ENCODE measurements around the gene MVB12A. TPM values are rescaled to one million over a fixed set of nuclear protein-coding genes. Genes with fewer than 3 reads are reported as not detected.

Gene MVB12A
- total and polyA plus RNA-seq, 10 of the 15 experiments (the other 5 are each of a cell fraction or from before 2014, with no cell fraction given), result 1.2 to 47.6 (median 26.3) TPM

- in situ Hi-C loops (cut with MboI) (no loop called here), intact Hi-C loops (cut with micrococcal nuclease; ENCODE audit: unreplicated experiment) (no loop called here)
- Histone ChIP-seq H3K9me3 (replicated peaks; ENCODE audit: control insufficient read depth, insufficient read depth, low read length) (no peaks in the 10 kb centered on the region), H3K27me3 (replicated peaks in 1 of 2; ENCODE audit: control insufficient read depth in 2 of 2, insufficient read depth in 2 of 2, low read length in 1 of 2) (no peaks in the 10 kb centered on the region), H3K27ac (ENCODE audit: control insufficient read depth, insufficient read depth) (no peak overlapping the region), H4K20me1 (ENCODE audit: control insufficient read depth, insufficient read depth) (no peaks in the 10 kb centered on the region), H3K9ac (ENCODE audit: control insufficient read depth, insufficient read depth, low read length) (no peak overlapping the region), H3K79me2 (ENCODE audit: control insufficient read depth, insufficient read depth, low read length) (peaks cover 2% of the 10 kb centered on the region; the same call in 1 of the 2 replicates), H3K4me3 (no peak overlapping the region), H2AFZ (ENCODE audit: control insufficient read depth, low read depth, low read length) (no peak overlapping the region), H3K36me3 (ENCODE audit: control insufficient read depth in 2 of 2, insufficient read depth in 2 of 2, low read length in 1 of 2) (no peaks in the 10 kb centered on the region), H3K4me2 (ENCODE audit: control insufficient read depth, insufficient read depth) (no peak overlapping the region), H3K4me1 (ENCODE audit: control insufficient read depth, insufficient read depth, low read length) (peaks cover 3% of the 10 kb centered on the region; the same call in 1 of the 2 replicates)
- TF ChIP-seq POLR2A (IDR thresholded peaks at IDR 0.05; ENCODE audit: low read depth, low read length), result 0 out of 2 replicates have a peak, but pooled peaks have one; percentile 6
- TF ChIP-seq FOXK2 (IDR thresholded peaks at IDR 0.05), result no peak
- ChIA-PET RAD21 (ENCODE audit: unreplicated experiment) (no interaction called here), CTCF (no interaction called here), SMC1A (ENCODE audit: uncharacterized antibody, unreplicated experiment) (no interaction called here), POLR2A (interaction anchor here (0.6 to 0.7 kb wide), 2 partner anchors 87 to 182 kb away, joined by 3 to 6 read pairs; no protein-coding TSS in a partner anchor)
- no peak for ATAC-seq
- DNase-seq (ENCODE audit: low read depth, low spot score), result no peak
- no TSS peak for BruUV-seq (replicated peaks)
- no peak for FAIRE-seq
- 83% methylated on average over 20 of the region's 20 CpGs for WGBS (ENCODE audit: insufficient coverage, insufficient replicate concordance, low lambda C conversion rate, missing lambda C conversion rate)
Observed at GRCh38 chr19:17423429-17424208, 3.8 kb downstream of the MVB12A start.

GRCh38 chr19:17424743-17425365 lies 5.0 kb downstream of the MVB12A start:
- no TSS peak for BruUV-seq (replicated peaks)
- in situ Hi-C loops (cut with MboI), result no loop called here
- RAD21 ChIA-PET (ENCODE audit: unreplicated experiment), result no interaction called here

More at GRCh38 chr19:17424743-17425365, 5.0 kb downstream of the MVB12A start:
- intact Hi-C loops (cut with micrococcal nuclease; ENCODE audit: unreplicated experiment), result no loop called here
- DNase-seq (ENCODE audit: low read depth, low spot score), result no peak
- SMC1A ChIA-PET (ENCODE audit: uncharacterized antibody, unreplicated experiment), result no interaction called here
- peak; percentile 52 for TF ChIP-seq RAD21 (IDR thresholded peaks at IDR 0.05; ENCODE audit: insufficient read depth, low read depth, low read length)
- TF ChIP-seq STAT1 (conservative IDR thresholded peaks at IDR 0.05), result no peak
- TF ChIP-seq CTCF (IDR thresholded peaks at IDR 0.05 in 2 of 3, conservative IDR thresholded peaks at IDR 0.05 in 1 of 3; ENCODE audit: control insufficient read depth in 2 of 3, extremely low read depth in 1 of 3, insufficient read depth in 1 of 3, low read depth in 3 of 3, low read length in 3 of 3), result peak; percentile 43 to 56 (median 51)
- peak in 1 of 2 experiments; percentile 58; a peak in 1 of 3 replicates for TF ChIP-seq EGR1 (IDR thresholded peaks at IDR 0.05; ENCODE audit: borderline replicate concordance in 1 of 2, low read depth in 2 of 2, low read length in 2 of 2)
- Histone ChIP-seq H3K27me3 (replicated peaks in 1 of 2; ENCODE audit: control insufficient read depth in 2 of 2, insufficient read depth in 2 of 2, low read length in 1 of 2) (no peaks in the 10 kb centered on the region), H3K9ac (ENCODE audit: control insufficient read depth, insufficient read depth, low read length) (no peak overlapping the region), H2AFZ (ENCODE audit: control insufficient read depth, low read depth, low read length) (no peak overlapping the region; the same call in 1 of the 2 replicates), H4K20me1 (ENCODE audit: control insufficient read depth, insufficient read depth) (no peaks in the 10 kb centered on the region), H3K79me2 (ENCODE audit: control insufficient read depth, insufficient read depth, low read length) (peaks cover 2% of the 10 kb centered on the region; the same call in 1 of the 2 replicates), H3K4me1 (ENCODE audit: control insufficient read depth, insufficient read depth, low read length) (peaks cover 3% of the 10 kb centered on the region; the same call in 1 of the 2 replicates), H3K27ac (ENCODE audit: control insufficient read depth, insufficient read depth) (no peak overlapping the region), H3K4me2 (ENCODE audit: control insufficient read depth, insufficient read depth) (no peak overlapping the region), H3K36me3 (ENCODE audit: control insufficient read depth in 2 of 2, insufficient read depth in 2 of 2, low read length in 1 of 2) (no peaks in the 10 kb centered on the region), H3K4me3 (no peak overlapping the region), H3K9me3 (replicated peaks; ENCODE audit: control insufficient read depth, insufficient read depth, low read length) (no peaks in the 10 kb centered on the region)
- POLR2A ChIA-PET, result no interaction called here
- 50% methylated on average over 25 of the region's 27 CpGs for WGBS (ENCODE audit: insufficient coverage, insufficient replicate concordance, low lambda C conversion rate, missing lambda C conversion rate)
- peak; percentile 78 for ATAC-seq
- no peak for FAIRE-seq
- CTCF ChIA-PET, result interaction anchor here (1.1 to 1.4 kb wide), 3 partner anchors 11 to 41 kb away, joined by 3 to 4 read pairs (median 3); partner anchors contain the start of gene CCDC194
